GM18502 (cell line): ENCODE results near the gene CORO7.

Experiments
- ATAC-seq: cut with Tn5 transposase; IDR thresholded peaks from one replicate; pipeline ENCODE4 v1.9.1; 2021; ENCODE audit warnings: mild to moderate bottlenecking; ENCODE audit not compliant: unreplicated experiment, poor library complexity

Gene CORO7

DNA sequence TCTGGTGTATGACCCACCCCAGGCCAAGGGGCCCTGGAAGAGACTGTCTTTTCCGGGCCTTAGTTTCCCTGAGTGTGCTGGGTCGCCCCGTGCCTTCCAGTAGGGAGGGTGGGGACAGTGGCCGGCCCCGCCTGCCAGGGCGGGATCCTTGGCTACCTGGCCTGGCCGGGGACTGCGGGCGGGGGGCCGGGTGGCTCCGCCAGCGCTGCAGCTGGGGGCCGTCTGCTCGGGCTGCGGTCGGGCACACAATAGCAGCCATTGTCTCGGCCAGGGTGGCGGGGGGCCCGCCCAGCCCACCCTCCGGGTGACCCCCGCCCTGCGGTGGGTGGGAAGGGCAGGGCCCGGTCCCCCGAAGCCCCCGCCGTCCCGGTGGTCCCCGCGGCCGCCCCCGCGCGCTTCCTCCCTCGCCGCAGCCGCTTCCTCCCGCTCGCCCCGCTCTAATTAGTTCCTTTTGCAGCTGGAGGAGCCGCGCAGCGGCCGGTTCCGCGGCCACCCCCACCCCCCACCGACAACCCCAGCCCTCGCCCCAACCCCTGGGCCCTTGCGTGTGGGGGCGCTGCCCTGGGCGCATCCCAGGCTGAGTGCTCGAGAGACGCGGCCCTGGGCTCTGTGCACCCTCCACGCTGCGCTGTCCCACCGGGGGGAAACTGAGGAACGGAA, 88.9 kb downstream of the CORO7 start:
- no peak for ATAC-seq

DNA sequence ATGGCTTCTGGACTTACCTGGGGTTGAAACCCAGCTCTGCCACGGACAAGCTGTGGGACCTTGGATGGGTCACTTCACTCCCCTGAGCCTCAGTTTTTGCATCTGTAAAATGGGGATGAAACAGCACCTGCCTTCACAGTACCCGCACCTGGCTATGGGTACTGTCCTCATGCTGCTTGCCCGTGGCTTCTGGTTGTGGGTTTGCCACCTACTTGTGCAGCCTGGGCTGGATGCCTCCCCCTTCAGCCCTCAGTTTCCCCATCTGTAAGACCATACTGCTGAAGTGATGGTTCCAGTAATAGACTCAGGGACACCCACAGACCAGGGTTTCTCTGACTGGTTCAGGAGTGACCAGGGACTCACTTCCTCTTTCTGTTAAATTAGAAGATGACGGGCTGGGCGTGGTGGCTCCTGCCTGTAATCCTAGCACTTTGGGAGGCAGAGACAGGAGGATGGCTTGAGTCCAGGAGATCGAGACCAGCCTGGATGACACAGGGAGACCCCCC, 91.1 kb downstream of the CORO7 start:
- no peak for ATAC-seq

DNA sequence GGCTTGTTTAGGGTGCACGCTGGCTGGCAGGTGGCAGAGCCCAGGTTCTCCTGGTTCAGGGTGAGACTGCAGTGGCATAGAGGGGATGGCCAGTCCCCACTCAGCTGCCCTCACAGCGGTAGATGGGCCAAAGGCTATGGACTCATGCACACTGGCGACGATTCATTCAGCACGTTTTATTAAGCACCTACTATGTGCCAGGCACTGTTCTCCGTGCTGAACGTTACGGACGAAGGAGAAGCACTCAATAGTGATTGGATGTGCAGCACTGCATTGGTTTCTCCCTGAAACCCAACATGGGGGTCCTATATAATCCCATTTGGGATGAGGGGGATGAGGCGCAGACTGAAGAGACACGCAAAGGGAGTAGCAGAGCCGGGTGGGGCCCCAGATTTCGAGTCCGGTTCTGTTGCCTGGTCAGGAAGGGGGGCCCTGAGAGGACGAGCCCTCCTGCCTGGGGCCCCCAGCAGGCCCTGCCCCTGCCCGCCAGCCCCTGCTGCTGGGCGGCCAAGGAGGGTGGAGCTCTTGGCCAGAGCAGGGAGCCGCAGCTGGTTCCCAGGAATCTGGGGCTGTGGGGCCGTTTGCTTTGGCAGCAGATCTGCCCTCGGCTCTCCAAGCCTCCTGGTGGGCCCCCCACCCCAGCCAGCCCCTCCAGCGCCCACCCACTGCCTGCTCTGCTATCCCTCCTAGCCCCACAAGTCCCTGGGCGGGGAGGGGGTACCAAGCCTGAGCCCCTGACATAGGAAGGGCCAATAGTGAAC, 91.7 kb downstream of the CORO7 start:
- no peak for ATAC-seq

DNA sequence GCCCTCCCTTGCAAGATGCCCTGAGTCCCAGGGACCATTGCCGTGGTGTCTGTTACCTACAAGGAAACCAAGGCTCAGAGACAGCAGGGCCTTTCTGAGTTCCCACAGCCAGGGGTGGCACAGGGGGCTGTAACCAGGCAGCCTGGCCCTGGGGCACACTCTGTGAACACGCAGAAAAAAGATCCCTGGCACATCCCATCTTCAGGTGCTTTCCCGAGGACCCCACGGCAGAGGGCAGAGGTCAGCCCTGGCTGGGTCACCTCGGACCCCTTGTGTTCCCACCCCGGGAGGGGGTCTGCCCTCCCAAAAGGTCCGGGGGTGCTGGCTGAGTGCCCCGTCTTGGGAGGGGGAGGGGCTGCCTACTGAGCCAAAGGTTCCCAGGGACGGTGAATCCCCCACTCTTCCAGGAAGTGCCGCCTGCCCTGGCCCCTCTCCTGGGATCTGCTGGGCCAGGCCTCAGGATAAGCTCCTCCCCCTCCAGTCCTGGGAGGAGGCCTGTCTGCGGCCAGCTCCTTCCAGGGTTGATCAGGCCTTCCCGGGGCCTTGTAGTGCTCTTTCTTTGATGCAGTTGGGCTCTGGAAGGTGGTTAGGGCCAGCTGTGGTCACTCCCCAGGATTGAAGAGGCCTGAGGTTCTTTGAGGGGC, 92.4 kb downstream of the CORO7 start:
- no peak for ATAC-seq

DNA sequence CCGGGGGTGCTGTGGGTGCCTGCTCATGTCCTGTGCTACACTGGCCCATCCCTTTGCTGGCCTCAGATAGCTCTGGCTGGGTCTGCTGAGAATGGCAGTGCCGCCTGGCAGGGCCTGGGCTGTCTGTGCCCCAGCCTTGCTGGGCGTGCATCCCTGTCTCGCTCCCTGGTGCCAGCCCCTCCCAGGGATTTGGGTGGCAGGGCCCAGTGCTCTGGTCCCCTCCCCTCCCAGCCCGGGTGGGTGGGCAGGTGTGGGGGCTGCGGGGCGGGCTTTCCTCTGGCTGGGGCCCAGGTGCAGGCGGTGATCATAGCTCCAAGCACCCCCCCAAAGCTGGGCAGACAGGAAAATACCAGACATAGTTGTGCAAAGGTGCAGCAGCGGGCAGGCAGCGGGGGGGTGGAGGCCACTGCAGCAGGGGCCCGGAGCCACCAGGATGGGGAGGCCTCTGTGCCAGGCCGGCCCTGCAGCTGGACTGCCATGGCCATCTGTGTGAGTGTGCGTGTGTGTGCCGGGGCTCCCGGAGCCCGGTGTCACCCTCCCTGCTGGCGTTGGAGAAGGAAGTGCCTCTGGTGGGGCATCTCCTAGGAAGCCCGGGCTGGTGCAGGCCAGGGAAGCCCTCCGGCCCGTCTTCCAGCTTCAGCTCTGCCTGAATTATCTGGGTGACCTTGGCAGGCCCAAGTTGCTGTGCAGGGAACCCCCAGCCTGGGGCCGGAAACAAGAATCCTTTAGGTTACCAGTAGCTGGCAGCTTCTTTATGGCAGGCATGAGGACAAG, 93.1 kb downstream of the CORO7 start:
- ATAC-seq = no peak

DNA sequence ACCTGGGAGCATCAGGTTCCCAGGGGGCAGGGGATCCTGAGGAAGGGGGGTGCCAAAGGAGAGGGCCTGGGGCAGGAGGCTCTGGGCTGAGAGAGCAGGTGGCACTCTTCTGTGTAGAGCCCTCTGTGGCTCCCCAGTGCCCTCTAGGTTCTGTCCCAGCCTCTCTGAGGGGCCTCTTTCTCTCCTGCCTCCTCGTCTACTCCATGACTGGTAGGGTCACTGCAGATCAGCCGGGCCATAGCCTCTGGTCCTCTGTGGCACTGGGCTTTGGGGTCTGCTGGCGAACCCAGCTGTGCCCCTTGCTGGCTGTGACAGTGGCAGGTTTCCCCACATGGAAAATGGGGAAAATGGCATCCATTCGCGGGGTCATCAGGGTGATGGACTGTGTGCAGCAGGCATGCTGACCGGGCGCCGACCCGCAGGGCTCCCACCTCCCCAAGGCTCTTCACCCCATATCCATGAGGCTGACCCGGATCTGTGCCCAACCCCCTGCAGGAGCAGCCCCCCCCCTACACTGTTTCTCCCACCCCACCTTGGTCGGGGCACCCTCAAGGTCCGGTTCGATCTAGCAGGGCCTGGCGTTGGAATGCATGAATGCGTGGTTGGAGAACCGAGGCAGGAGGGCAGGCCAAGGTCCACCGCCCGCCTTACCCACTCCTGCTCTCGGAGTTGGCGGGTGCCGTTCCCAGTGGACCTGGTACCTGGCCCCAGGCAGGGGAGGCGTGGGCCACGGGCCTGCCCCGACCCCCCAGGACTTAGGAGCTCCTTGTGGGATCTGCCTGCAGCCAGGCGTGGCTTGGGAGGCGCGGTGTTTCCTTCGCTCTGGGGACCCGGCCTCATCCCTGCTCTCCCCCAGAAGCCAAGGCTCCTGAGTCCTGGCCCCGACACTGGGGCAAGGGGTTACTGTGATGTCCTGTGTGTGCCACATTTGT, 94.0 kb downstream of the CORO7 start:
- no peak for ATAC-seq

DNA sequence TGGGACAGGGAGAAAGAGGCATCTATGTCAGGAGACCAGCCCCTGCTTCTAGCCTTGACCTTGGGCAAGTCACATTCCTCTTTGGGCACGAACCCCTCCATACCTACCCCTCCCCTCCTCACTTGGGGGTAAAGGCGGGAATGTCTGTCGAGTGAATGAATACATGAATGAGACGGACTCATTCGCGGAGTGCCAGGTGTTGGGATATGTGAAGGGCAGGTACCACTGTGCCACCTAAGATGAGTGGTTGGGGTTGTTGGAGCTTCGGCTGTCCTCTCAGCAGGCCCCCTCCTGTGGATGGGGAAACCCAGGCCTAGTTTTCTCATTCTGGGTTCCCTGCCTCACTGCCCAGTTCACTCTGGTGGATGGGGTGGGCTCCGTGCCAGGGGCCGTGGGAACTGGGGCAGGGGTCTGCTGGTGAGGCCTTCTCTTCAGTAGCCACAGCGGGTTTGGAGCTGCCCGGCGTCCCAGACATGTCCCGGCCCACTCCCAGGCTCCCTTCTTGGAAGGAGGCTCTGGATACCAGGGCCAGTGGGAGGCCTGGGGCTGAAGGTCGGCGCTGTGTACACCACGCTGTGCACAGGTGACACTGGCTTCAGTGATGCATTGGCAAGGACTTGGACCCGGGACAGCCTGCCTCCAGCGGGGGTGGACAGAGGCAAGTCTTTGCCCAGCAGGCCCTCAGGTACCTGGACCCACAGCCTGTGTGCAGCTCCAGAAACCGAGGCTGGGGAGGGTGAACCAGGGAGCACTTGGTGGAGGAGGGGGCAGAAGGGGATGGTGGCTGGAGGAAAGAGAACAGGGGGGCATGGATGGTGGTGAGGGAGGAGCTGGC, 94.9 kb downstream of the CORO7 start:
- ATAC-seq = no peak

DNA sequence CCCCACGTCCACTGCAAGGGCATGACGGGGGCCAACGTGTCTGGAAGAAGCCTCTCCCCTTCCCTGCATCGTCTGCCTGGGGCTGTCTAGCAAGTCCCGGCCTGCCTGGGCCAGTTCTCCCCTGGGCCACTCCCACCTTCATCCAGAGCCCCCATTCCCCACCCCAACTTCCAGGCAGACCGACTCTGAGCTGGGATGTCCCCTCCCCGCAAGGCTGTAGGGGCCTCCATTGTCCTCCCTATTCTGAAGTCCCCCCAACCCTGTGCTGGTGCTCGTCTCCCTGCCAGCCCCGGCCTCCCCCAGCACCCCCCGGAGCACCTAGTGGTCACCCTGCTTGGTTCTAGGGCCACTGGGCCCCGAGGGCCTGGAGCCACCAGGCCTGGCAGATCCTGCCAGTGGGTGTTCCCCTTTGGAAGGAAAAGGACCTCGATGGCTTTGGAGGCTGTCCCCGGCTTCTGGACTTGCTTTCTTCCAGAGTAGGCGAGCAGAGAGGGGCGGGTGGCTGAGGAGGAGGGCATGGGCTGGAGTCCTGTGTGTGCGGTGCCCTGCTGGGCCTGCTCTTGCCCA, 95.7 kb downstream of the CORO7 start:
- ATAC-seq = no peak

DNA sequence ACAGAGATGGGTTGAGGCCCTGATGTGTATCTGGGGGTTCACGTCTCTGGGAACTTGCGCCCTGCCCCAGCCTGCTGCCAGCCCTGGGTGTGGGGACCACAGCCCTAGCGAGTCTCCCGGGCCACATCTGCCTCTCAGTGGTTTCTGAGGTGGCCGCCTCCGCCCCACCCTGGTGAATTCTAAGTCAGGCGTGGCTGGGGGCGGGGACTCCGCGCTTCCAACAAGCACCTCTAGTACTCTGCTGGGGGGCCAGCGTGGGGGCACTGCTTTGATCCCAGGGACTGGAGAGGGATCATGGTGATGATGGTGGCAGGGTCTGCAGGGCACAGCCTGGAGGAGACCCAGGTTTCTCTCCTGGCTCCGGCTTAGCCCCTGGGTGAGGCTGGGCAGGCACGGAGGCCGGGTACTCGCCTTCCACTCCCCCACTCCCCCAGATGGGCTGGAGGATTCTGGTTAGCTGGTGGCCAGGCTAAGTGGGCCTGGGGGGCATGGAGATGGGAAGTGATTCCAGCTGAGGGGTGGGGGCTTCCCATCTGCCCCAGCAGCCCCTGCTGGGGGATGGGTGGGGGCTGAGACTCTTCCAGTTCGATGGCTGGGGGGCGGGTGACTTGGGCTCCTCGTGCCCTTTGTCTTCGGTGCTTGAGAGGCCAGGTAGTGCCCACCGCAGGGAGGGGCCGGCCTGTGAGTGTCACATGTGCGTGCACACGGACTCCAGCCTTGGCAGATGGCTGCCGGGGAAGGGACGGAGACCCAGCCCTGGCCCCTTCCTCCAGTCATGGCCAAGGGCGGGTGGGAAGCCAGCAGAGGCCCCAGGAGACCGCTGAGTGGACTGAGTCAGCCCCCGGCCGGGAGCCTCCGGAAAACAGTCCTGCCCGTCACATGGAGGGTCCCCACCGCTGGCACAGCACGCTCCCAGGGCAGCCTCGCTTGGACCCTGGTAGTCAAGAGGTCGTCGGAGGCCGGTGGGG, 96.7 kb downstream of the CORO7 start:
- ATAC-seq = peak; percentile 56

DNA sequence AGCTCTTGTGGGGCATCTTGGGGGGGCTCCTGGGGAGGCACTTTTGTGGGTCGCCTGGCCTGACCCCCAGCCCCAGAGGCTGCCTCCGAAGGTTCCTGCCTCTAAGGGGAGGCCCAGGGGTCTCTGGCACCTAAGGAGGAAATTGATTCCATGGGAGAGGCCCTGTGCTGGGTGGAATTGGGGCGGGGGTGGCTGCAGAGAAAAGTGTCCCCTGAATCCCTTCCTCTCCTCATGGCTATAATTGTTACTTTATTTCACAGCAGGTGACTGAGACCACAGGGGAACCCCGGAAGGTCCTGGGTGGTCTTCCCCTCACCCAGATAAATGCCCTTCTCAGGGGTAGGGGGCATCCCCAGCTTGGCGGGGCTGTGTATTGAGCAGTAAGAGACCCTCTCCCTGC, 97.4 kb downstream of the CORO7 start:
- no peak for ATAC-seq

DNA sequence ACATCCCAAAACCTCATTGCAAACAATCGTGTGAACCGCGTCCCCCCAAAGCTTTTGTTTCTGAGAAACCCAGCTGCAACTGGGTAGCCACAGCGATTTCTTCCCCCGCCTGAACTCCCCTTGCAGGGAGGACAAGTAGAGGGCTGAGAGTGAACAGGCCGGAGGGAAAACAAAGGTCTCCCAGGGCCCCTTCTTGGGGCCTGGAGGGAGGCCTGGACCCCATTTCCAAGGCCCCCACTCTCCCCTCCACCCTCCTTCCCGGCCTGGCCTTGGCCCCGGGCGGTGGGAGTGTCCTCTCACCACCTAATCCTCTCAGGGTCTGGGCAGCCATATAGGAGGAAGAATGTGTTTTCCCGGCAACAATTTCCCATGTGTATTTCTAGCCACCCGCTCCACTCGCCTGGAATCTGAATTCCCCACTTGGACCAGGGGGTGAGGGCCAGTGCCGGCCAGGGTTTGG, 97.9 kb downstream of the CORO7 start:
- ATAC-seq = no peak

DNA sequence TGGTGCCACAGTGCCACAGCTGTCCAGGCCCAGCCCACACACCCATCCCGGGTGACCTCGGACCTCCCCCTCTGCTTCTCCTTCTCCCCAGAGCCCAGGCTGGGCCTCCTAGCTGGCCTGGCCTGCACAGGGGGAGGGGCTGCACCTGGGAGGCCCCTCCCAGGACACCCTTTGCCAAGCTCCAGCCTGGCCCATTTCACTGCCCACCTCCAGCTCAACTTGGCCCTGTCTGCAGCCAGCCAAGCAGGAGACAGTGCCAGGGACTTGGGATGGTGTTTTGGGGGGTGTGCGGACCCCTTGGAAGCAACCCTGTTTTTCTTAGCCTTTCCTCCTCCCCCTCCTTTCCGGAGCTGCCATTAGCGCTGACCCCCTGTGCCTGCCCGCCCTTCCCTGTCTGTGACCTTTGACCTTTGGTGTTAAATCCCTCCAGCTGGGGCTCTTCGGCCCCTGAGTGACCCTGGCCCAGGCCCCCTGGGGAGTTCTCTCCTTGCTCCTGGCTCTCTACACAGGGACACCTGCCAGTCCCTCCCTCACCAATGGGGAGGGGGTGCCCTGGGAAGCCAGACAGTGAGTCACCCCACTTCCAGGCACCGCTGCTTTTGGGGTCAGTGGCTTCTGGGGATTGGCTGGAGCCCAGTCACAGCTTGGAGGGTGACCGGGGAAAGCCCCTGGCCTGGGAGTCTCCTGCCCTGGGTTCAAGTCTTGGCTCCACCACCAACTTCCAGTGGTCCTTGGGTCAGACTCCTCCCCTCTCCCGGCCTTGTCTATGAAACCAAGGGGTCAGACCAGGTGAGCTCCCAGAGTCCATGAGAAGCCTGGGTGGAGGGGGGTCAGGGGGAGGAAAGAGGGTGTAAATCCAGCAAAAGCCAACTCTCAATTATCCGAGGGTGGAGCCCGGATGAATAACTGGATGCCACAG, 98.6 kb downstream of the CORO7 start:
- no peak for ATAC-seq

DNA sequence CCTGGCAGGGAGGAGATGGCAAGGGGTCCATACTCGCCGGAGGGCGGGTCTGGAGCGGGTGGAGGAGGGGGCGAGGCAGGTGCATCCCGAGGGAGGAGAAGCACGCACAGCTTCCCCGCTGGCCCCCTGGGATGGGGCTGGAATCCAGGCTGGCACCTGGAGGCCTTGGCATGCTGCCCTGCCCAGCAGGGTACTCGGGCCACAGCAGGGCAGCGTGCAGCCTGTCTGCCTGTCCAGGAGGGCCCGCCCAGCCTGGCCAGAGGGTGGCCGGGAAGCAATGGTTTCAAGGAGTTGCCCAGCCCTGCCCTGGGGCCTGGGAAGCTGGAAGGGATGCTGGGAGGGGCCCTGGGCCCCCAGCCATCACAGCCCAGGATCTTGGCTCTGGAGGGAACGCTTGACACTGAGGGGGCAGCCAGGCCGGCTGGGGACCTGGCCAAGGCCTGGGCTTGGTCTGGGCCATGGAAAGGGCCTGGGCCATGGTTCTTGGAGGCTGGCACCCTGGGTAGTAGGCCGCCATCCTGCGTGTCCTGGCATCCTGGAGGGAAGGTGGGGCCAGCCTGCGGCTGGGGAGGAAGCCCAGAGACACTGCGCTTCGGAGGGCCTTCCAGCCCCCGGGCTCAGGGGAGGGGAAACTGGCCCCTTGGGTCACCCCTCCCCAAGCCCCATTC, 99.4 kb downstream of the CORO7 start:
- no peak for ATAC-seq

DNA sequence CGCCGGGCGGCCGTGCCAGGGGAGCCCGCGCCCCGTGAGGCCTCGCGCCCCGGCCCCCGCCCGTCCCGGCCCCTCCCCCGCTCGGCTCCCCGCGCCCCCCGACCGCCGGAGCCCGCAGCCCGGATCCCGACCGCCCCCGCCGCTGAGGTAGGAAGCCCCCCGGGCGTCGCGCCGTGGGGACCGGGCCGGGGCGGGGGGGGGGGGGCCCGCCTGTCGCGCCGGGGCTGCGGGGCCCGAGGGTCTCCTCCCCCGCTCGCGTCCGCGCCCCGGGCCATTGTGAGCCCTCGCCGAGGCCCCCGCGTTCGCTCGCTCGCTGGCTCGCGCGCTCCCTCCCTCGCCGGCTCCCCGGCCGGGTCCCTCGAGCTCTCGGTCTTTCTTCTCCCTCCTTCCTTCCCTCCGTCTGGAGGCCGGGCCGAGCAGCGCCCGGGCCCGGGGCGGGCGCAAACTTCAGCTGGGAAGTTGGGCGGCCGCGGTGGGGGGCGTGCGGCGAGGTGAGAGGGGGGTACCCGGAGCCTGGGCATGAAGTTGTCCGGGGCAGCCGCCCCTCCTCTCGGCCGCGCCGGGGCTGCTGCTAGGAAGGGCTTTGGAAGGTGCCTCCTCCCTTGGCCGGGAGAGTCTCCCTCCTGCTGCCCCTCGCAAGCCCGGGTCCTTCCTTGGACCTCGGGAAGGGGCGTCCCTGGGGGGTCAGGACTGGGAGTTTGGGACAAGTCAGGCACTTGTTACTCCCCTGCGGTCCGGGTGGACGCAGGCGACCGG, 100.1 kb downstream of the CORO7 start:
- ATAC-seq = no peak
